HG03469 (cell line): ENCODE data around the gene EIF4H.
"Not testable (repeated sequence)": the region's sequence is repeated elsewhere in the genome, so short reads cannot be mapped to it uniquely, and the experiment has no call there.

Source experiments
- ATAC-seq: cut with Tn5 transposase; IDR thresholded peaks from one replicate; pipeline ENCODE4 v1.9.1; 2021; ENCODE audit warnings: mild to moderate bottlenecking, moderate library complexity, moderate number of reproducible peaks; ENCODE audit not compliant: unreplicated experiment

Gene EIF4H

DNA sequence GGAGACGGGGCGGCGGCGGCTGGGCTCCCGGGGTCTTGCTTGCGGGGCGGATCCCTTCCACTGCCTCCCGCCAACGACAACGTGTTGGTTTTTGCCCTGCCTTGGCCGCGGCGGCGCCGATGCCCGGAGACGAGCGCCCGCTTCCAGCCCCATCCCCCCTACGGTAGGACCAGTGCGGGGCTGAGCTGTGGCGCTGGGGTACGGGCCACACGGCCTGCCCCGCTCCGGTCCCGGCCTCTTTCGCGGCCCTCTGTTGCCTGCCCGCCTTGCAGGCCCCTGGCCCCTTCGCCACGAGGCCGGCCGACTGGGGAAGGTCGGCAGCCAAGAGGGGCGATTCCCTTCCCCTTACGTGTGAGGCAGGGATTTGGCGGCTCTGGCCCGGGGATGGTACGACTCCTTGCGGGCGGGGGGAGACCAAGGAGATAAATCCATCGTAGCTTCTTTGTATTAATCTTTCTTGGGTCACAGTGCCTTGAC is 488 bp downstream of the EIF4H start:
- ATAC-seq, result peak; percentile 7

DNA sequence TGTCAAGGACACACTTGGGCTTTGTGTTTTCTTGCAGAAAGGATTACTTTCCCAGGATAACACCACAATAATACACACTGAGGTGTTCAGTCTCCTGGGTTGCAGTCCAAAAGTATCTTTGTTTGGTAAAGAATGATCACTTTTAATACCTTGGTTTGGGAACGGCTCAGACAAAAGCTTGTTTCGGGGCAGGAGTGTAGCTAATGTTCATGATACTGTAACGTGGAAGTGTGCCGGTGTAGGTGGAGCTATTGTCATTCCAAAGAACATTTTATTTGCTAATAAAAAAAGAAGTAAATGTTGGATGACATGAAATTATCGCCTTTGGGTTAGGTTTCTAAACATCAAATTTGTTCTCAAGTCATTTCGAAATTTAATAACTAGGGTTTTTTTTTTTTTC is 1.2 kb downstream of the EIF4H start:
- ATAC-seq, result no peak

DNA sequence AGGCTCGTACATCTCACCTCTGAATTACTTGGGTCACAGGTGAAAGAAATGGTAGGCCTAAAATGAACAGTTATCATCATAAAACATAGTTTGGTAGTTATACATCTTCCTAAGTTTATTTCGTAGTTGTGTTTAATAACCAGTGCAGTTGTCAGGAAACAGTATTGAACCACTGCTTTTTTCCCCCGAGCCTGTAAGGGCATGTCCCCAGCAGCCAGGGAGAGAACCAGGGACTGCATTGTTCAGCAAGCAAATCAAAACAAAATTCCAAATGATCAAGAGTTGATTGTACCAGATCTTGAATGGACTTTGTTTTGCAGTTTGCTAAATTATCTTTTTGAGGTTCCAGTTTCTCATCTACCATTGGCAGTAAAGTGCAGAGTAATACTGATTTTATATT is 2.4 kb downstream of the EIF4H start:
- no peak for ATAC-seq

DNA sequence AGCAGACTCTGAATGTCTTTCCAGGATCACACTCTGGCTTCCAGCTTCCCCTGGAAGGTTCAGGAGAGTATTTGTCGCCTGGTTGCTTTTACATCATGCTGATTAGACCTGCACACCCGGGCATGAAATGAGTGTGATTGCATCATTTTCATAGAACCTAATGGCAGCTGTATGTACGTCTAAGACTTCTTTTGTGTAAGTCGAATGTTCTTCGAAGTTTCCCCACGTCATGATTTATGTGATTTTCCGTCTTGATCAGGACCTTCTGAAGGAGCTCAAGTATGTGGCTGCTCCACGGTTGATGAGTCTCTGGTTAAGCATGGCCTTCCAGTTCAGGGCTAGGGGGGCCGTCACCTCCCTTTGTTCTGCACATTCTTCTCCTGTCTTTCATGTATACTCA is 4.5 kb downstream of the EIF4H start:
- no peak for ATAC-seq

DNA sequence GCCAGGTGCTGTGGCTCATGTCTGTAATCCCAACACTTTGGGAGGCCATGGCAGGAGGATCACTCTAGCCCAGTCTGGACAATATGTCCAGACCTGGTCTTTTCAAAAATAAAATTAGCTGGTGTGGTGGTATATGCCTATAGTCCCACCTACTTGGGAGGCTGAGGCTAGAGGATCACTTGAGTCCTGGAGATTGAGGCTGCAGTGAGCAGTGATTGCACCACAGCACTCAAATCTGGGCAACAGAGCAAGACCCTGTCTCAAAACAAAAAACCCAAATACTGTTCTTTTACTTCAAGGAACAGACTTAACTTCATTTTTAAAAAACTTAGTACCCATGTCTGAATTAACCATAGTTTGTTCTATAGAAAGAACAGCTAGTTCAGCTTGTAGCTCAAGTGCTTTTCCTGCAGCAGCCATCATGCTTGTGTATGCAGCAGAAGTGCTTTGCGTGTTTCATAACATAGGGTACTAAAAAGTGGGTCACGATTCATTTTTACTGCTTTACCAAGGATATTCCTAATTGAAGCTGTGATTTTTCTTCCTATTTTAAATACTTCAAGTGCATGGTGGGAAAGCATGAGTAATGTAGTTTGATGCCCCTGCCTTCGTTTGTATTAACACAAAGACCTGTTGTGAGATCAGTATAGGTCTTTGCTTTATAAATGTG is 5.9 kb downstream of the EIF4H start:
- no peak for ATAC-seq

DNA sequence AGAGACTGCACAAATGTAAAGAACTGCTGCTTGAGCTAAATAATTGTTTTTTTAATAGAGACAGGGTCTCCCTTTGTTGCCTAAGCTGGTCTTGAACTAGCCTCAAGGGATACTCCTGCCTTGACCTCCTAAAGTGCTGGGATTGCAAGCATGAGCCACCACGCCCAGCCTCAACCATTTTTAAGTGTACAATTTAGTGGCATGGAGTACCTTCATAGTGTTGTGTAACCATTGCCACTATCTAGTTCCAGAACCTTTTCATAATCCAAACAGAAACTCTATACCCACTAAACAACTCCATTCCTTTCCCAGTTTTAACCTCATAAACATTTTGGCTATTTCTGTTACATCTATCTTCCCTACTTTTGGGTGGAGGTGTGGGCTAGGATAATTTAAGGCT is 6.7 kb downstream of the EIF4H start:
- ATAC-seq, result no peak

DNA sequence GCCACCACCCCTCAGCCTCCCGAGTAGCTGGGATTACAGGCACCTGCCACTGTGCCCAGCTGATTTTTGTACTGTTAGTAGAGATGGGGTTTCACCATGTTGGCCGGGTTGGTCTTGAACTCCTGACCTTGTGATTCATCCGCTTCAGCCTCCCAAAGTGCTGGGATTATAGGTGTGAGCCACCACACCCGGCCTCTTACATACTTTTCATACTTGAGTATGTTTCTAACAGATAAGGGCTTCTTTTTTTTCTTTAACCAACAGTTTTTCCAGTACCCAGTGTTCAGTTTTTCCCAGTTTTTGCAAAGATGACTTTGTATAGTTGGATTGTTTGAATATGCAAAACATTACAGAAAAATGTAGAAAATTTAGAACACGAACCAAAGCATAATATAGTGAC is 7.7 kb downstream of the EIF4H start:
- ATAC-seq, result no peak

DNA sequence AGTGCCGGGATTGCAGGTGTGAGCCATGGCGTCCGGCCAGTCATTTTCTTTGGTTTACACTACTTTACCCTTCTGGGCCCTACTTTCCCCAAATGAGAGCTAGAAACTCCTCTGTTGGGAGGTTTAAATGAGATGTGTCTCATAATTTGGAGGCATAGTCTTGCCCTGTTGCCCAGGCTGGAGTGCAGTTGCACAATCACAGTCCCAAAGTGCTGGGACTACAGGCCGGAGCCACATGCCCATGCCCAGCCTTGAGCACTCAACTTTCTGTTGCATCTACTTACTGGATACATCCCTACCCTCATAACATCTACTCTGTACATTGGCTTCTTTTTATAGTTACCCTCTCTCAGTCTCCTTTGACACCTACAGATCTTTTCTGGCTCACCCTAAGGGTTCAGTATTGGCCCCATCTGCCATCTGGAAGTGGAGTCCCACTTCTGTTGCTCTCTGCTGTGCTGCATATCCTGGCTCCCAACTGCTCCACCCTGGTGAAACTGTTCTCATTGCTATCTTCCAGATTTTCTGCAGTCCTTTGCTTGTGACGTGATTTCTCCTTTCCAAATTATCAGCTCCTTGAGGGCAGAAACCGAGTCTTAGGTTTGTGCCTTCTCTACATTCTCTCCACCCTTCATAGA is 8.4 kb downstream of the EIF4H start:
- no peak for ATAC-seq

DNA sequence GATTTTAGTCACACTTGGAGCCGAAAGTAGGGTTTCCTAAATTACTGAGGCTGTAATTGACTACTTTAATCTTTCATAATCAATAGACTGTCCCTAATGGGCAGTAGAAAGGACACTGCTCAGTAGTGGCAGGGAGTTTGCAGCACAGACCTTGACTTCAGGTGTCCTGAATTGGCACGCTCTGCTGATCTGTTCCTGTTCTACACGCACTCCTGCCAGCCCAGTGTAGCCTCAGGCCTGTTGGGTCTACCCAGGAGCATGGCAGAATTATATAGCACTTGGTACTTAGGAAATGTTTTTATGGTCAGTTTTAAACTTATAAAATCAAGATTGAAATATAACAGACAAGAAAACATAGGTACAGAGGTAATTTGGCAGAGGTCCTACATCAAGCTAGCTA is 9.0 kb downstream of the EIF4H start:
- no peak for ATAC-seq

DNA sequence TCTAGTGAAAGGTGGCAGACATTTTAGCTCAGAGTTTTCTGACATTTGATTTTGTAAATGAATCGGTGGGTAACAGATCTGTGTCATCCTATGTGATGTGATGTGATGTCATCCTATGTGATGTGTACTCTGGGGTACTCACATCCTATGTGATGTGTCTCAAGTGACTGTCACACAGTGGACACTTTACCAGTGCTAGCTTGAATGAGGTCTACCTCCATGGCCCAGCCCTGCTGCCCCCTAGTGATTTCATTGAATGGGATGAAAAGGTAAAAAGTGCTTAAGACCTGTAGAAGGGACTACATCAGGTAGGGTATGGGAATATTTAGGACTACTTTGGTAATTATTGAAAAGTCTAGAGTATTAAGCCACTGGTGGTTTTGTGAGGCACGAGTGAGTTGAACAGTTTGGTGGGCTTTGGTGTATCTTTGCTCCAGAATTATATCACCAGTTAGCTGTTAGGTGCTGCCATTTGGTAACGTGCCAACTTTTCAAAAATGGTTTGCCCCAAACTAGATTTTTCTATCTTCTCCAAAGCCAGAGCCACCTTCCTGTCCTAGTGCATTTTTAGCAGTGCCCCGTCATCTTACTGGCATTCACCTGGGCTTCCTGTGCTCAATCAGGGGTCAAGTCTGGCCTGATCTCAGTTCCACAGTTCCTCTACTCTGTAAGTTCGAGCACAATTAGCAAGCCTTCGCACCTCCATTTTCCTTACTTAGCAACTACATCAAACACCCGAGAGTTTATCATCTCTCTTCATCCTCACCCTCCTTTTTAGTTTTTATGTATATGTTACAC is 9.7 kb downstream of the EIF4H start:
- ATAC-seq, result no peak

DNA sequence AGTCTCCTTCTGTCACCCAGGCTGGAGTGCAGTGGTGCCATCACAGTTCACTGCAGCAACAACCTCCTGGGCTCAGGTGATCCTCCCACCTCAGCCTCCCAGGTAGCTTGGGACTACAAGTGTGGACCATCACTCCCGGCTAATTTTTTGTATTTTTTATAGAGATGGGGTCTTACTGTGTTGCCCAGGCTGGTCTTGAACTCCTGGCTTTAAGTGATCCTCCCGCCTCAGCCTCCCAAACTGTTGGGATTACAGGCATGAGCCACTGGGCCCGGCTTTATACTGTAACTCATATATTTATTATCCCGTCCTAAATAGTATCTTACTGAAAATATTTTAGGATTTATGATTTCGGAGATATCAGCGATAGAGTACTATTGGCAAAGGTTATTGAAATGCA is 10.9 kb downstream of the EIF4H start:
- ATAC-seq, result no peak

DNA sequence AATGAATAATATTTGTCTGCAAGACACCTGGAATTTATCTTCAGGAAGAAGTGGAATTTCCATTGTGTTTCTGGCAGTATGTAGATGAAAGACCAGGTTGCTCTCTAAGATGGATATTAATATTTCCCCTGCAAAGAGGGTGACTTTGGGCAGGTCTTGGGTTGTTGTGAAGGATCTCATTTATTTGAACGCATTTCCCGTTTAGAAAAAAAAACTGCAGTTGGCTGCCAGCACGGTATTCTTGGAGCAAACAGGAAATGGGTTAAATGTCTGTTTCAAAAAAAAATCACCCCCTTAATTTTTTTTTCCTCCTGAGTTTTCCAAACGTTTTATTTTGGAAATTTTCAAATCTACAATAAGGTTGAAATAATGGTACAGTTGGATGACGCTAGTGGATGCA is 11.5 kb downstream of the EIF4H start:
- no peak for ATAC-seq

DNA sequence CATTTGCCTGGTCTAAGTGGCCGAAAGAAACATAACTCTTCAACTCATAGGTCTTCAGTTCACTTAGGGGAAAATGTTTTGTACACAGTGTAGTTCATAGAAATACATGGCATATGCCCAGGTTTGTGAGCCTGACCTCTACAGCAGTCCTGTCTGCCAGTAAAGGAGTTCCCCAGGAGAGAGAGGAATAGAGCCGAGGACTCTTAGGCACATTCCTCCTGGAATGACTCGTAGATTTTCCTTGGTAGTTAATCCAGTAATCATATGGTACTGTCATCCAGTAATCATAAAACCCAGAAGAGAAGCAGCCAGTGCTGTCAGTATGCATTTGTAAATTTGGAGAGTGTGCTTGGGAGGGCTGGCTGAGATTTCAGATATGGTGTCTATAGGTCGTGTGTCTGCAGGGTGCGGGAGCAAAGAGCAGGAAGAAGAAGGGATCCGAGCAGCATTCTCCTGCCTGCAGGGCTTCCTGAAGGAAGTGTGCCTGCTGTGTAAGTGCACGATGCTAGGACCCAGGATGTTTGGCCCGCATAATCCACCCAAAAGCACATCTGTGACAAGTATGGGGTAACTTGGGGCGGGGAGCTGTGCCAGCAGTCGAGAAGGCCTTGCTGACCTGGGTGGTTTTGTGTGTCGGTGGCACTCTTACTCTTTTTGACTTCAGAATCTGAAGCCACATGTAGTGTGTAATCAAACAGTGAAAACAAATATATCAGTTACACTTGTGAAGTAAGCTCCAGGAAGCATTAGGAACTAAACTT is 13.9 kb downstream of the EIF4H start:
- no peak for ATAC-seq

DNA sequence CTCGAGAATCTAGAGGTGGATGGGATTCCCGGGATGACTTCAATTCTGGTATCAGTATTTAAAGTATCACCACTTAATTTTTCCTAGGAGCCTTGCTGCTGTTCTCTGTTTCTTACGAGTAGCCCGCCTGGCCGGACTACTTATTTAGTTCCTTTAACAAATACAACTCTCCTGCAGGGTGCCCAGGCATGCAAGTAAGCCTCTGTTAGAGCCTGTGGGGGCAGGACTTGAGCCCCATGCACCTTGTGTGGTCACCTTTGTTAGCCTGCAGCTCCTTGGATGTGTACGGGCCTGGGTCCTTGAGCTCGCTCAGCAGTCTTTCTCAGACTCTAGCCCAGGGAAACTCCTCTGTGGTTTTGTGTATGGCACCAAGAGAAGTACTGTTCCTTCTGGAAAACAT is 16.1 kb downstream of the EIF4H start:
- ATAC-seq, result no peak

DNA sequence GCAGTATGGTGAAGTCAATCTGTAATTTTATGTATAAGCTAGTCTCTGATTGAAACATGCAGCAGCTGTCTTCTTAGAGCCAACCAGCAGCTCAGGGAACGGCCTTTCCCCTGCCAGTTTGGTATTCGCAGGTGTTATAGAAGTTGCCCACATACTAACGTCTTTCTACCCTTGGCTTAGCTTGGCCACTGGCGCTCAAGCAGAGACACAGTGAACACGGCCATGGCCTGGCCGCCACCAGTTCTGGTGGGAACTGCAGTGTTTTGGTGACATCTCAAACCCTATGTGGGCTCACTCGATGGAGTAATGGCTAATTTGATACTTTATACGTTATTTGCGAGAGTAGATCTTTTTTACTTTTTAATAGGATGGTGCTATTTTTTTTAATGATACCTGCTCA is 17.1 kb downstream of the EIF4H start:
- no peak for ATAC-seq

DNA sequence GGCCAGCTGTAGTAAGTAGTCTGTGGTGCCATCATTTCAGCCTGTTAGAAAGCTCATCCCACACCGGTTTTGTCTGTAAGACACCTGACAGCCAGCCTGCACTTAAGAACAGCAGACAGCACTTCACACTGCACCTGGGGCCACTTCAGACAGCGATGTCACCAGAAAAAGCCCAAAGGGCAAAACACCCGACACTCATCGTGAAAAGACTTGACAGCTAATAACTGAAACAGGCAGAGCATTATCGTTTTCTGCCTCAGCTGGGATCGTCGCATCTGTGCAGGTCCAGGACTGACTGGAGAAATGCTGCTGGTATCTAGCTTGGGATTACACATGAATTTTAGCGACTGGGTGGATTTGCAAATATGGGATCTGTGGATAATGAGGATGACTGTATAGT is 18.9 kb downstream of the EIF4H start:
- ATAC-seq, result no peak

DNA sequence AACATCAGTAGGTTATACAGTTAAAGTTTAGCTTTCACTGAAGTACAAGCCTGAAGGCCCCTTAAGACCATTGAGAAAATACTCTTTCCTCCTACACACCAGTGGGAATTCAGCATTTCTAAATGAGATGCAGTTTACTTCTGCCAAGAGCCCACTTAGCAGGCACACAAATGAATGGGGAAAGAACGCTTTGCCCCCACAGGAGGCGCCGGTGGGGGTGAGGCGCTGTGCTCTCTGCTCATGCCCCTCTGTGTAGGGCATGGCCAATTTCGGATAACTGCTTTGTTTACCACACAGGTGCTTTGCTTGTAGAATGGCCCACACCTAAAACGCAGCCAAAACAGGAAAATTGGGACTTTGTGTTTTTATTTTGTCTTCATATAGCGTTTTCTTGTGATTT is 19.8 kb downstream of the EIF4H start:
- no peak for ATAC-seq

DNA sequence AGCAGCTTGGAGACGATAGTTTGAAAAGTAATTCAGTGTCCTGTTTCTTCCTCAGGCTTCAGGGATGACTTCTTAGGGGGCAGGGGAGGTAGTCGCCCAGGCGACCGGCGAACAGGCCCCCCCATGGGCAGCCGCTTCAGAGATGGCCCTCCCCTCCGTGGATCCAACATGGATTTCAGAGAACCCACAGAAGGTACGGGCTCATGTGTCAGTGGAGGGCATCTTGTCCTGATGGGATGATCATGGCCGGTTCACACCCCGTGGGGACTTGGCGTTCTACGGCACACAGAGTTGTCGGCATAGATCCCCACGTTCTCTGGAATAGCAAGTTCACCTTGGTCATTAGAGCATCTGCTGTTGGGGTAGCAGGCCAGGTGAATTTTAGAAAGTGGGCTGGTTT is 20.5 kb downstream of the EIF4H start:
- ATAC-seq, result no peak

DNA sequence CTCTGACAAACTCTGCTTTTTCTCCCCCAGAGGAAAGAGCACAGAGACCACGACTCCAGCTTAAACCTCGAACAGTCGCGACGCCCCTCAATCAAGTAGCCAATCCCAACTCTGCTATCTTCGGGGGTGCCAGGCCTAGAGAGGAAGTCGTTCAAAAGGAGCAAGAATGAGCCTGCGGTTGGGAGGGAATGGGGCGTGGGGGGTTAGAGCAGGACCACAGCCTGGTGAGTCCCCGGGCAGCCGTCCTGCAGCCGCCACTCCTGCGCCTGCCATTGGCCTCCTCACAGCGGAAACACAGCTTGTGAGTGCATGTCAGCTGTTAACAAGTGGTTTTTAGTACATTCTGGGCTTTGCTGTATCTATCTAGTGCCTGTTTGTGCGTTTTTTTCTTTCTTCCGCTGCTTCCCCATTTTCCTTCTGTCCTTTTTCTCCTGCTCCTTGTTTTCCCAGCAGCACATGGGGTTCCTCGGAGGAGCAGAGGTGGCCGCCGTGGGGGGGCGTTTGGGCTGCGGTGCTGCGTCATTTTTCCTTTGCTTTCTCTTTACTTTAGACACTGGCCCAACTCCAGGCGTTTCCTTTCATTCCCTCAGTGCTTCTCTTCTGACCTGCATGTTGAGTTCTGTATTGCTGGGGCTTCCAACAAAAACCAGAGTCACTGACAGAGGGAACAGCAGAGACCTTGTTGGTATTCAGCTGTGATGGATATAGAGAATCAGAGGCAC is 21.1 kb downstream of the EIF4H start:
- not testable (repeated sequence) for ATAC-seq

DNA sequence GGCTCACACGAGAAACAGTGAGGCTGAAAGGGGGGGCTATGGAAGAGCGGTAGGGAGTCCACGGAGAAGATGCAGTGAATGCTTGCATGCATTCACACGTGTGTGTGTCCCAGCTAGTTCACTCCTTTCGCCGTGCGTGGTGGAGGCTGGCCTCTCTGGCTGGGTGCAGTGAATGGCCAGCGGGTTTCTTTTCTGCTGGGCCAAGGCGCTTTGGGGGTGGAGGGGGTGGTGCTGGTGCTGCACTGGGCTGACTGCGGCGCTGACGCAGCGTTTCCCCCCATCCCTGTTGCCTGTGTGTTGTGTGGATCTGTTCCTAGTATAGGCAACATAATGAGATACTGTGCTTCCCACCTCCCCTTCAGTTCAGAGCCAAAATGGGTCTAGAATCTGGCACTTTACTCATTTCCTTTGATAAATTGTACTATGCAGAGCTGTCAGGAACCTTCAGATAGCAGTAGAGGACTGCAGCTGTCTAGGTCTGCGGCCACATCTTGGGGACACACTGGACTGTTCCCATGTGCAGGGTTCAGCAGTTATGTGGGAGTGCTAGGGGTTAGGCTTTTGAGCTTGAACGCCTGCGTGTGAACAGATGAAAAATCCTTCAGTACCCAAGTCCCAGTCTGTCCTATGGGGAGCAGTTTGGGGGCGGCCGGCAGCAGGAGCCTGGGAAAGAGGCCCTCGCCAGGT is 22.0 kb downstream of the EIF4H start:
- not testable (repeated sequence) for ATAC-seq
